Measurements from ENCODE around the gene BBS10. TPM values are rescaled to one million over a fixed set of nuclear protein-coding genes. Genes with fewer than 3 reads are reported as not detected.

Gene BBS10
- total RNA-seq, 5 donors from 2014 or later (not counting 1 experiment from before 2014, with no cell fraction given) = 3.1 to 8.3 (median 7.3) TPM

DNA sequence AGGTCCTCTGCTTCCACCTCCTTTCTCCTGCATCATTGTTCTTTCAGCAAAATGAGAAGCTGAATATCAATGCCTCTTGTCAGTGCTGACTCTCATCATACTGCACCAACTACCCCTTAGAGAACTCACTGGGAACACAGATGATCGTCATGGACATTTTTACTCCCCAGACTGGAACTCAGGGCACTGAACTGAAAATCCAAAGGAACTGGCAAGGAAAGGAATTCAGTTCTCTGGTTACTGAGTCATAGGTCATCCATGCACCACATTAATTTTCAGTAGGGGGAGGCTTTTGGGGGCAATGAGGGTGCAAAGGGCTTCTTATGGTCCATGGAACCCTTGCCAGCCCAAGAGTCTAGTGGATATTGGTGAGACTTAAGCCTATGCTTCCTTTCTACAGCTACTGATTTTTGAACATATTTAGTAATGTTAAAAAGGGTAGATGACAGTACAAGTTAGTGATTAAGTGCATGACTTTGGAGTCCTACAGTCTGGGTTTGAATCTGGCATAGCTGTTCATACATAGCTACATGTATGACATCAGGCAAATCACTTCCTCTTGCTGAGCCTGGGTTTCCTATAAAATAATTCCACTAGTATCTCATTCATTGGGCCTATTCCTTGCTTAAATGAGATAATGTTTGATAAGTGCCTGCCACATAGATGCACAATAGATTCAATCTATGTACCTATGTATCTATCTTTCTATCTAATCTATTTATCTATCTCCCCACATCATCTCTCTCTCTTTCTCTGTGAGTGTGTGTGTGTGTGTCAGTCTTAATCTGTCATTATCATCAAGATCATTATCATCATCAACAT, 29.2 kb downstream of the BBS10 start:
- Mint-ChIP-seq H3K4me1 (no peaks in the 10 kb centered on the region), H3K27me3 (peaks cover 11 to 14% of the 10 kb centered on the region in 2 donors), H3K27ac (no peak overlapping the region), H3K36me3 (no peaks in the 10 kb centered on the region), H3K4me3 (no peak overlapping the region), H3K9me3 (no peaks in the 10 kb centered on the region)
- DNase-seq = no peak
- Histone ChIP-seq H3K27ac (ENCODE audit: low read length) (no peak overlapping the region), H3K27me3 (replicated peaks in 1 of 2; ENCODE audit: control insufficient read depth in 2 of 2, extremely low read depth in 1 of 2, insufficient read depth in 2 of 2, low read length in 1 of 2) (peaks cover 0 to 3% of the 10 kb centered on the region in 2 experiments), H3K9me3 (no peaks in the 10 kb centered on the region), H3K4me3 (ENCODE audit: control insufficient read depth in 1 of 2, extremely low read depth in 1 of 2, low read length in 1 of 2) (no peak overlapping the region), H3K36me3 (ENCODE audit: control insufficient read depth in 2 of 2, extremely low read depth in 1 of 2, insufficient read depth in 1 of 2, low read length in 1 of 2) (no peaks in the 10 kb centered on the region), H3K4me1 (ENCODE audit: control insufficient read depth in 1 of 2, extremely low read depth in 1 of 2, insufficient read depth in 2 of 2, low read length in 2 of 2) (no peaks in the 10 kb centered on the region)
- ChIA-PET CTCF (no interaction called here), POLR2A (no interaction called here)
- WGBS (ENCODE audit: insufficient coverage) = 100% methylated on average over 1 of the region's 1 CpG
- ATAC-seq (replicated peaks in 1 of 4) = no peak

DNA sequence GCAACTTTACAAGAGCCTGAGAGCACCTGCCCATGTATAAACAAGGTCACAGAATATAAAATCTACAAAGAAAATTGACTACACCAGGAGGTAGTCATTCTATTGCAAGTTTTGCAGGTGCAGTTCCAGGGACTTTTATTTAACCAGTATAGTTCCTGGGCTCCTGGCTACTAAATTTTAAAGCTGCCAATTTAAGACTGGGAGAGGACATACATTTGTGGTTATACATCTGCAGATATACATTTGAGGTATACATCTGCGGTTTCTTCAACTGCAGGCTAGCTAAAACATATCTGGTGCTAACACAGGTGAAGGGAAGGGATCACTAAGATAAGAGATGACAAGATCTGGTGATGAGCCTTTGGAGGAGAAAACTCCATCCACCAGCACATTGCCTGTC, 30.2 kb downstream of the BBS10 start:
- CTCF ChIA-PET = no interaction called here

DNA sequence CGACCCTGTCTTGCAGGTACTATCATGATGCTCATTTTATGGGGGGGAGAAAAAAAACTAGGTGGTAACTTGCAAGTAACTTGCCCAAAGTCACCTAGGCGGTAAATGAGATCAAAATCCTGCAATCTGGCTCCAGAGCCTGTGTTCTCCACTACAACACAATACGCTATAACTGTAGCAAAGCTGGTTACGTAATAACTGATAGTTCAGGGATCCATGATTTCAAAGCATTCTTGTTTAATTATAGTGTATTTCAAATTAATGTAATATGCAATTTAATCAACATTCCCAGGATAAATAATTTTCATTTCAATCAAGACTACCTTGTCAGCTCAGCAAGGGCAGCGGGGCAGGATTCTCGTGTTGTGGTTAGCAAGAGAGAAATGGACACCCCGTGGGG, 31.7 kb downstream of the BBS10 start:
- Mint-ChIP-seq H3K36me3 (no peaks in the 10 kb centered on the region), H3K27me3 (peaks cover 14 to 16% of the 10 kb centered on the region in 2 donors), H3K9me3 (no peaks in the 10 kb centered on the region), H3K4me1 (no peaks in the 10 kb centered on the region), H3K27ac (no peak overlapping the region), H3K4me3 (no peak overlapping the region)
- Histone ChIP-seq H3K9me3 (no peaks in the 10 kb centered on the region), H3K4me3 (ENCODE audit: control insufficient read depth in 1 of 2, extremely low read depth in 1 of 2, low read length in 1 of 2) (no peak overlapping the region), H3K27me3 (replicated peaks in 1 of 2; ENCODE audit: control insufficient read depth in 2 of 2, extremely low read depth in 1 of 2, insufficient read depth in 2 of 2, low read length in 1 of 2) (peaks cover 0 to 11% of the 10 kb centered on the region in 2 experiments), H3K27ac (ENCODE audit: low read length) (no peak overlapping the region), H3K4me1 (ENCODE audit: control insufficient read depth in 1 of 2, extremely low read depth in 1 of 2, insufficient read depth in 2 of 2, low read length in 2 of 2) (no peaks in the 10 kb centered on the region), H3K36me3 (ENCODE audit: control insufficient read depth in 2 of 2, extremely low read depth in 1 of 2, insufficient read depth in 1 of 2, low read length in 1 of 2) (no peaks in the 10 kb centered on the region)
- ChIA-PET POLR2A (no interaction called here), CTCF (no interaction called here)
- 40% methylated on average over 1 of the region's 7 CpGs for WGBS (ENCODE audit: insufficient coverage)
- DNase-seq (no peak), ATAC-seq (replicated peaks in 1 of 4) (no peak)

More for the DNA sequence above, 30.2 kb downstream of the BBS10 start:
- ATAC-seq (replicated peaks in 1 of 4) (no peak), DNase-seq (no peak)
- no peak overlapping the region for H3K27ac Mint-ChIP-seq
- H3K27me3 Mint-ChIP-seq = peaks cover 11 to 14% of the 10 kb centered on the region in 2 donors
- POLR2A ChIA-PET = interaction anchor here in 1 of 2 donors (0.6 kb wide), 1 partner anchor 207 kb away, joined by 4 read pairs; no protein-coding TSS in a partner anchor
- H3K27ac ChIP-seq (ENCODE audit: low read length) = no peak overlapping the region
- no peaks in the 10 kb centered on the region for H3K36me3 Mint-ChIP-seq
- no peaks in the 10 kb centered on the region for H3K9me3 ChIP-seq
- peaks cover 0 to 7% of the 10 kb centered on the region in 2 experiments for H3K27me3 ChIP-seq (replicated peaks in 1 of 2; ENCODE audit: control insufficient read depth in 2 of 2, extremely low read depth in 1 of 2, insufficient read depth in 2 of 2, low read length in 1 of 2)
- no peak overlapping the region for H3K4me3 ChIP-seq (ENCODE audit: control insufficient read depth in 1 of 2, extremely low read depth in 1 of 2, low read length in 1 of 2)
- H3K9me3 Mint-ChIP-seq = no peaks in the 10 kb centered on the region
- no peak overlapping the region for H3K4me3 Mint-ChIP-seq
- WGBS (ENCODE audit: insufficient coverage) = no CpG with 5 or more reads among the region's 1 CpG
- no peaks in the 10 kb centered on the region for H3K36me3 ChIP-seq (ENCODE audit: control insufficient read depth in 2 of 2, extremely low read depth in 1 of 2, insufficient read depth in 1 of 2, low read length in 1 of 2)
- H3K4me1 ChIP-seq (ENCODE audit: control insufficient read depth in 1 of 2, extremely low read depth in 1 of 2, insufficient read depth in 2 of 2, low read length in 2 of 2) = no peaks in the 10 kb centered on the region
- H3K4me1 Mint-ChIP-seq = no peaks in the 10 kb centered on the region

GRCh38 chr12:76313299-76313698, 34.9 kb downstream of the BBS10 start:
- Histone ChIP-seq H3K9me3 (no peaks in the 10 kb centered on the region), H3K36me3 (ENCODE audit: control insufficient read depth in 2 of 2, extremely low read depth in 1 of 2, insufficient read depth in 1 of 2, low read length in 1 of 2) (no peaks in the 10 kb centered on the region), H3K27me3 (replicated peaks in 1 of 2; ENCODE audit: control insufficient read depth in 2 of 2, extremely low read depth in 1 of 2, insufficient read depth in 2 of 2, low read length in 1 of 2) (peaks cover 0 to 11% of the 10 kb centered on the region in 2 experiments), H3K4me1 (ENCODE audit: control insufficient read depth in 1 of 2, extremely low read depth in 1 of 2, insufficient read depth in 2 of 2, low read length in 2 of 2) (no peaks in the 10 kb centered on the region), H3K4me3 (ENCODE audit: control insufficient read depth in 1 of 2, extremely low read depth in 1 of 2, low read length in 1 of 2) (no peak overlapping the region), H3K27ac (ENCODE audit: low read length) (no peak overlapping the region)
- Mint-ChIP-seq H3K4me3 (no peak overlapping the region), H3K36me3 (no peaks in the 10 kb centered on the region), H3K4me1 (no peaks in the 10 kb centered on the region), H3K9me3 (no peaks in the 10 kb centered on the region), H3K27ac (no peak overlapping the region), H3K27me3 (peaks cover 11 to 24% of the 10 kb centered on the region in 2 donors)
- WGBS (ENCODE audit: insufficient coverage) = 81% methylated on average over 7 of the region's 9 CpGs
- POLR2A ChIA-PET = no interaction called here
- DNase-seq = no peak
- no peak for ATAC-seq (replicated peaks in 1 of 4)
- CTCF ChIA-PET = no interaction called here

DNA sequence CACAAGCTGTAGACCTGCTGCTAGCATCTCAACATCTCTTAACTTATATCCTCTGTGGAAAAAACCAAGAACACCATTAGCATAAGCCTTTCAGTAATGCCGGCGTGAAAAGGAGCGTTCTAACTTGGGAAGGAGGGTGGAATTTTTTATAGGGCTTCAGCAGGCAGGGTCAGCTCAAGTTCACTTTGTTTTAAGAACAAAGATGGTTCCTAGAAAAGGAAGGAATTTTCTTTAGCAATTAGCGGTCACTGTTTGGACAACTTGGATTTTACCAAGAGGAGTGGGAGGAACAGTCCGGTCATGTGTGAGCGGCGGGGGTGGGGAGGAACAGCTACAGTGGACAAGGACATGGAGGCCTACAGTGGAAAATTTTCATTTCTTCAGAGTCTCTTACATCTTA, 35.9 kb downstream of the BBS10 start:
- CTCF ChIA-PET = no interaction called here

DNA sequence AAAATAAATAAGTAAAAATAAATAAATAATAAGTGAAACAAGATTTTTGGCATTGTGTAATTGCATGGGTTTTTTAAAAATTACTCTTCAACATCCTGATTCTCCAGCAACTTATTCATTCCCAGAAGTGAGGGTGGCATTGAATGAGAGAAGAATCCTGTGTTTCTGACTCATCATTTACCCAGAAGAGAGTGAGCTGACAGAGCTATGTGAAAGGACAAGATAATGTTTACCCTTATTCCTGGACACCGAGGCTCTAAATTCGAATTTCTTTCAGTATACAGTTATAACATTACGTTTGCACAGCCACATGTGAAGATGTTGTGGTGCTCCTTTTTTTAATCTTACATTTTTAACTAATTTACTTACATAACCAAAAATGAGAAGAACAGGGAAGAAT, 36.4 kb downstream of the BBS10 start:
- Histone ChIP-seq H3K4me3 (ENCODE audit: control insufficient read depth in 1 of 2, extremely low read depth in 1 of 2, low read length in 1 of 2) (no peak overlapping the region), H3K27ac (ENCODE audit: low read length) (no peak overlapping the region), H3K36me3 (ENCODE audit: control insufficient read depth in 2 of 2, extremely low read depth in 1 of 2, insufficient read depth in 1 of 2, low read length in 1 of 2) (no peaks in the 10 kb centered on the region), H3K27me3 (replicated peaks in 1 of 2; ENCODE audit: control insufficient read depth in 2 of 2, extremely low read depth in 1 of 2, insufficient read depth in 2 of 2, low read length in 1 of 2) (peaks cover 0 to 11% of the 10 kb centered on the region in 2 experiments), H3K4me1 (ENCODE audit: control insufficient read depth in 1 of 2, extremely low read depth in 1 of 2, insufficient read depth in 2 of 2, low read length in 2 of 2) (no peaks in the 10 kb centered on the region), H3K9me3 (no peaks in the 10 kb centered on the region)
- DNase-seq = no peak
- peaks cover 17 to 23% of the 10 kb centered on the region in 2 donors for H3K27me3 Mint-ChIP-seq
- ChIA-PET POLR2A (no interaction called here), CTCF (no interaction called here)
- no peak for ATAC-seq (replicated peaks in 1 of 4)
- no peaks in the 10 kb centered on the region for H3K36me3 Mint-ChIP-seq
- H3K9me3 Mint-ChIP-seq = no peaks in the 10 kb centered on the region
- H3K4me1 Mint-ChIP-seq = no peaks in the 10 kb centered on the region
- WGBS (ENCODE audit: insufficient coverage) = no CpG with 5 or more reads among the region's 3 CpGs
- H3K27ac Mint-ChIP-seq = no peak overlapping the region
- no peak overlapping the region for H3K4me3 Mint-ChIP-seq

More for the DNA sequence above, 35.9 kb downstream of the BBS10 start:
- H3K4me1 ChIP-seq (ENCODE audit: control insufficient read depth in 1 of 2, extremely low read depth in 1 of 2, insufficient read depth in 2 of 2, low read length in 2 of 2) = no peaks in the 10 kb centered on the region
- DNase-seq (no peak), ATAC-seq (replicated peaks in 1 of 4) (no peak)
- no peaks in the 10 kb centered on the region for H3K9me3 ChIP-seq
- WGBS (ENCODE audit: insufficient coverage) = 88% methylated on average over 6 of the region's 7 CpGs
- no peak overlapping the region for H3K4me3 ChIP-seq (ENCODE audit: control insufficient read depth in 1 of 2, extremely low read depth in 1 of 2, low read length in 1 of 2)
- no peaks in the 10 kb centered on the region for H3K36me3 Mint-ChIP-seq
- POLR2A ChIA-PET = no interaction called here
- H3K27ac Mint-ChIP-seq = no peak overlapping the region
- peaks cover 17 to 21% of the 10 kb centered on the region in 2 donors for H3K27me3 Mint-ChIP-seq
- H3K4me3 Mint-ChIP-seq = no peak overlapping the region
- no peaks in the 10 kb centered on the region for H3K36me3 ChIP-seq (ENCODE audit: control insufficient read depth in 2 of 2, extremely low read depth in 1 of 2, insufficient read depth in 1 of 2, low read length in 1 of 2)
- no peaks in the 10 kb centered on the region for H3K9me3 Mint-ChIP-seq
- H3K27me3 ChIP-seq (replicated peaks in 1 of 2; ENCODE audit: control insufficient read depth in 2 of 2, extremely low read depth in 1 of 2, insufficient read depth in 2 of 2, low read length in 1 of 2) = peaks cover 0 to 11% of the 10 kb centered on the region in 2 experiments
- H3K27ac ChIP-seq (ENCODE audit: low read length) = no peak overlapping the region
- H3K4me1 Mint-ChIP-seq = no peaks in the 10 kb centered on the region

Measured in T-cell (primary cell).